DOHH2 (cell line): ENCODE data around the gene CNR2.
"Not testable (repeated sequence)": the region's sequence is repeated elsewhere in the genome, so short reads cannot be mapped to it uniquely, and the experiment has no call there.

Experiments
- H3F3A ChIP-seq: fragments of 200-600 bp; sonication (generic), shearing (Covaris generic); 2 replicates; pipeline ENCODE4 v1.6.0; 2016; ENCODE audit warnings: antibody characterized with exemption, mild to moderate bottlenecking; ENCODE audit not compliant: control insufficient read depth, insufficient read depth
- H3K27ac ChIP-seq: fragments of 200-600 bp; sonication (generic); 2 replicates; pipeline ENCODE4 v1.5.1; 2014; ENCODE audit warnings: low read depth, mild to moderate bottlenecking, low read length, moderate library complexity
- H3K27me3 ChIP-seq: fragments of 200-600 bp; sonication (generic); 2 replicates; pipeline ENCODE4 v1.6.1; 2014; ENCODE audit warnings: mild to moderate bottlenecking, low read length, mixed read lengths; ENCODE audit not compliant: control insufficient read depth
- H3K36me3 ChIP-seq: fragments of 200-600 bp; sonication (generic); 2 replicates; pipeline ENCODE4 v1.6.1; 2014; ENCODE audit warnings: mild to moderate bottlenecking, low read length, moderate library complexity, mixed read lengths; ENCODE audit not compliant: control insufficient read depth
- H3K4me1 ChIP-seq: fragments of 200-600 bp; sonication (generic); 2 replicates; pipeline ENCODE4 v1.6.1; 2014; ENCODE audit warnings: mild to moderate bottlenecking, low read length, mixed read lengths; ENCODE audit not compliant: control insufficient read depth
- H3K4me2 ChIP-seq: fragments of 200-600 bp; sonication (generic); 2 replicates; pipeline ENCODE4 v1.6.0; 2014; ENCODE audit warnings: mild to moderate bottlenecking, low read length, moderate library complexity
- H3K4me3 ChIP-seq: fragments of 200-600 bp; sonication (generic); 2 replicates; pipeline ENCODE4 v1.5.1; 2014; ENCODE audit warnings: mild to moderate bottlenecking, low read length, mixed read lengths
- H3K79me2 ChIP-seq: fragments of 200-600 bp; sonication (generic); 2 replicates; pipeline ENCODE4 v1.6.1; 2014; ENCODE audit warnings: mild to moderate bottlenecking, low read length, mixed read lengths; ENCODE audit not compliant: control insufficient read depth
- H3K9me2 ChIP-seq: fragments of 200-600 bp; sonication (generic); replicated peaks from 2 replicates; pipeline ENCODE4 v1.6.1; 2014; ENCODE audit warnings: mild to moderate bottlenecking, low read length, mixed read lengths; ENCODE audit not compliant: control insufficient read depth
- H3K9me3 ChIP-seq: fragments of 200-600 bp; sonication (generic); 2 replicates; pipeline ENCODE4 v1.6.1; 2014; ENCODE audit warnings: antibody characterized with exemption, low read length, mixed read lengths; ENCODE audit not compliant: control insufficient read depth, insufficient read depth
- H4K20me1 ChIP-seq: fragments of 200-600 bp; sonication (generic); 2 replicates; pipeline ENCODE4 v1.6.0; 2014; ENCODE audit warnings: low read depth, mild to moderate bottlenecking, antibody characterized with exemption, low read length, moderate library complexity; ENCODE audit not compliant: control insufficient read depth, insufficient read depth
- CTCF ChIP-seq: fragments of 200-600 bp; sonication (generic); IDR thresholded peaks from one replicate; pipeline ENCODE4 v1.5.1; 2014; ENCODE audit warnings: antibody characterized with exemption, mild to moderate bottlenecking, low read depth, low read length; ENCODE audit not compliant: poor library complexity, severe bottlenecking
- EZH2phosphoT487 ChIP-seq: fragments of 200-600 bp; sonication (generic); IDR thresholded peaks from 2 replicates; pipeline ENCODE4 v1.6.1; 2017; ENCODE audit warnings: borderline replicate concordance, mild to moderate bottlenecking, antibody characterized with exemption, low read length, moderate library complexity, mixed read lengths

CNR2 gene

GRCh38 chr1:23848673-23849616 is 64.2 kb downstream of the CNR2 start:
- Histone ChIP-seq H3K9me2 (no peaks in the 10 kb centered on the region), H3F3A (0 out of 2 replicates have a peak, but pooled peaks cover 3% of the 10 kb centered on the region), H3K4me1 (no peaks in the 10 kb centered on the region), H3K4me2 (no peak overlapping the region), H3K27ac (no peak overlapping the region), H4K20me1 (no peaks in the 10 kb centered on the region), H3K9me3 (no peaks in the 10 kb centered on the region), H3K27me3 (no peaks in the 10 kb centered on the region), H3K79me2 (no peaks in the 10 kb centered on the region), H3K4me3 (no peak overlapping the region), H3K36me3 (peaks cover 27% of the 10 kb centered on the region)
- TF ChIP-seq EZH2phosphoT487 (no peak), CTCF (no peak)

GRCh38 chr1:23847482-23848095 is 65.6 kb downstream of the CNR2 start:
- not testable (repeated sequence) for H3K27me3 ChIP-seq, H3K4me3 ChIP-seq, H3K9me2 ChIP-seq, H3K4me2 ChIP-seq, H3K4me1 ChIP-seq, H4K20me1 ChIP-seq, H3K27ac ChIP-seq, H3F3A ChIP-seq, H3K79me2 ChIP-seq, H3K9me3 ChIP-seq
- H3K36me3 ChIP-seq: peaks cover 27% of the 10 kb centered on the region

GRCh38 chr1:23845163-23845562 is 68.0 kb downstream of the CNR2 start:
- Histone ChIP-seq H3K36me3 (peaks cover 27% of the 10 kb centered on the region), H3F3A (0 out of 2 replicates have a peak, but pooled peaks cover 3% of the 10 kb centered on the region), H3K27ac (no peak overlapping the region), H3K4me1 (no peaks in the 10 kb centered on the region), H3K9me2 (no peaks in the 10 kb centered on the region), H3K9me3 (no peaks in the 10 kb centered on the region), H4K20me1 (no peaks in the 10 kb centered on the region), H3K79me2 (no peaks in the 10 kb centered on the region), H3K27me3 (no peaks in the 10 kb centered on the region), H3K4me3 (no peak overlapping the region), H3K4me2 (no peak overlapping the region)
- no peak for TF ChIP-seq CTCF
- TF ChIP-seq EZH2phosphoT487: no peak

- Histone ChIP-seq H3K4me1 (peaks cover 3% of the 10 kb centered on the region; the same call in 1 of the 2 replicates), H3K4me2 (no peak overlapping the region), H3K27ac (no peak overlapping the region), H3K9me2 (no peaks in the 10 kb centered on the region), H3K79me2 (no peaks in the 10 kb centered on the region), H3K9me3 (no peaks in the 10 kb centered on the region), H4K20me1 (no peaks in the 10 kb centered on the region), H3F3A (0 out of 2 replicates have a peak, but pooled peaks cover 3% of the 10 kb centered on the region), H3K4me3 (no peak overlapping the region), H3K27me3 (no peaks in the 10 kb centered on the region), H3K36me3 (peaks cover 27% of the 10 kb centered on the region)
- TF ChIP-seq EZH2phosphoT487: no peak
- TF ChIP-seq CTCF: no peak
Measured at GRCh38 chr1:23843644-23844043, 69.5 kb downstream of the CNR2 start.
